GM19452 (cell line): Measurements from ENCODE around the gene LTB.
A peak's percentile ranks its signal among the peaks of the same experiment; 100 is the strongest.

Source experiments
- ATAC-seq: cut with Tn5 transposase; IDR thresholded peaks from one replicate; pipeline ENCODE4 v1.9.1; 2021; ENCODE audit not compliant: unreplicated experiment

The LTB gene

GRCh38 chr6:31576897-31577578 is 5.2 kb downstream of the LTB start:
- ATAC-seq: no peak

GRCh38 chr6:31575952-31576685 is 6.1 kb downstream of the LTB start:
- no peak for ATAC-seq

- ATAC-seq: no peak
Measured at GRCh38 chr6:31575335-31575901, 6.8 kb downstream of the LTB start, which contains the start of gene TNF. Gene TNF, plus strand, starts transcription at chr6:31575565. Its CDS starts 177 bp downstream, at chr6:31575742.

GRCh38 chr6:31574106-31575061 is 7.8 kb downstream of the LTB start:
- no peak for ATAC-seq

- ATAC-seq: no peak
Measured at GRCh38 chr6:31573239-31574105, 8.8 kb downstream of the LTB start.

- peak; percentile 49 for ATAC-seq
Measured at GRCh38 chr6:31572041-31572911, 9.9 kb downstream of the LTB start, which contains the start of gene LTA. Gene LTA, plus strand, starts transcription at chr6:31572289. Its CDS starts 454 bp downstream, at chr6:31572743.

GRCh38 chr6:31569861-31570536 is 12.2 kb downstream of the LTB start:
- no peak for ATAC-seq

GRCh38 chr6:31568537-31568961 is 13.7 kb downstream of the LTB start:
- ATAC-seq: peak; percentile 62

- ATAC-seq: no peak
Measured at GRCh38 chr6:31567531-31568370, 14.5 kb downstream of the LTB start.

- ATAC-seq: no peak
Measured at GRCh38 chr6:31560697-31561058, 21.5 kb downstream of the LTB start.

GRCh38 chr6:31559958-31560696 is 22.1 kb downstream of the LTB start:
- ATAC-seq: peak; percentile 57

GRCh38 chr6:31559606-31559957 is 22.6 kb downstream of the LTB start:
- peak; percentile 7 for ATAC-seq

GRCh38 chr6:31558631-31559500 is 23.4 kb downstream of the LTB start:
- no peak for ATAC-seq

- no peak for ATAC-seq
Measured at GRCh38 chr6:31558318-31558625, 24.0 kb downstream of the LTB start.

GRCh38 chr6:31557443-31558317 is 24.5 kb downstream of the LTB start:
- ATAC-seq: no peak
